Activated T-helper 1 cell treated with anti-CD3 and anti-CD28 coated beads, Interleukin-2, amount 50 U/mL, for 16 hours (primary cell): Measurements from ENCODE around the gene VTI1A.

Experiments
- DNase-seq, 2 donors: peaks; one replicate each; pipeline ENCODE4 v3.0.0-alpha.2; 2020; ENCODE audit warnings: low read depth in 1 of 2, low spot score in 1 of 2

Gene VTI1A

GRCh38 chr10:112503643-112504042 lies 56.6 kb downstream of the VTI1A start:
- DNase-seq: no peak

- DNase-seq: no peak
Observed at GRCh38 chr10:112507046-112507445, 60.0 kb downstream of the VTI1A start.

- no peak for DNase-seq
Observed at GRCh38 chr10:112507988-112508387, 61.0 kb downstream of the VTI1A start.

GRCh38 chr10:112509558-112510291 lies 62.7 kb downstream of the VTI1A start:
- DNase-seq: no peak

GRCh38 chr10:112510384-112510783 lies 63.4 kb downstream of the VTI1A start:
- no peak for DNase-seq

- DNase-seq: no peak
Observed at GRCh38 chr10:112512294-112512693, 65.3 kb downstream of the VTI1A start.

GRCh38 chr10:112515126-112515525 lies 68.1 kb downstream of the VTI1A start:
- no peak for DNase-seq

- DNase-seq: no peak
Observed at GRCh38 chr10:112515852-112516251, 68.8 kb downstream of the VTI1A start.

GRCh38 chr10:112517451-112517862 lies 70.4 kb downstream of the VTI1A start:
- DNase-seq: no peak

- no peak for DNase-seq
Observed at GRCh38 chr10:112519133-112519761, 72.2 kb downstream of the VTI1A start.

GRCh38 chr10:112520914-112521313 lies 73.9 kb downstream of the VTI1A start:
- DNase-seq: no peak

- no peak for DNase-seq
Observed at GRCh38 chr10:112524641-112525040, 77.6 kb downstream of the VTI1A start.

GRCh38 chr10:112525200-112525599 lies 78.2 kb downstream of the VTI1A start:
- no peak for DNase-seq

GRCh38 chr10:112526139-112526538 lies 79.1 kb downstream of the VTI1A start:
- no peak for DNase-seq

GRCh38 chr10:112526906-112527305 lies 79.9 kb downstream of the VTI1A start:
- no peak for DNase-seq

- DNase-seq: no peak
Observed at GRCh38 chr10:112528235-112528634, 81.2 kb downstream of the VTI1A start.

- DNase-seq: no peak
Observed at GRCh38 chr10:112531421-112531820, 84.4 kb downstream of the VTI1A start.

GRCh38 chr10:112532189-112532588 lies 85.2 kb downstream of the VTI1A start:
- no peak for DNase-seq

- DNase-seq: no peak
Observed at GRCh38 chr10:112532956-112533355, 85.9 kb downstream of the VTI1A start.

- DNase-seq: no peak
Observed at GRCh38 chr10:112533916-112534315, 86.9 kb downstream of the VTI1A start.

- no peak for DNase-seq
Observed at GRCh38 chr10:112535531-112535951, 88.5 kb downstream of the VTI1A start.

- DNase-seq: no peak
Observed at GRCh38 chr10:112536663-112537062, 89.6 kb downstream of the VTI1A start.

GRCh38 chr10:112538168-112538567 lies 91.2 kb downstream of the VTI1A start:
- no peak for DNase-seq
